Activated CD8-positive, alpha-beta memory T cell treated with anti-CD3 and anti-CD28 coated beads for 48 hours (primary cell): ENCODE measurements around the gene GLOD4.
"Not testable (repeated sequence)": the region's sequence is repeated elsewhere in the genome, so short reads cannot be mapped to it uniquely, and the experiment has no call there.

Experiments
- DNase-seq, 3 experiments: peaks; one replicate each; pipeline ENCODE4 v3.0.0-alpha.2; 2020; ENCODE audit warnings: low read depth in 2 of 3, low spot score in 2 of 3

Gene GLOD4

DNA sequence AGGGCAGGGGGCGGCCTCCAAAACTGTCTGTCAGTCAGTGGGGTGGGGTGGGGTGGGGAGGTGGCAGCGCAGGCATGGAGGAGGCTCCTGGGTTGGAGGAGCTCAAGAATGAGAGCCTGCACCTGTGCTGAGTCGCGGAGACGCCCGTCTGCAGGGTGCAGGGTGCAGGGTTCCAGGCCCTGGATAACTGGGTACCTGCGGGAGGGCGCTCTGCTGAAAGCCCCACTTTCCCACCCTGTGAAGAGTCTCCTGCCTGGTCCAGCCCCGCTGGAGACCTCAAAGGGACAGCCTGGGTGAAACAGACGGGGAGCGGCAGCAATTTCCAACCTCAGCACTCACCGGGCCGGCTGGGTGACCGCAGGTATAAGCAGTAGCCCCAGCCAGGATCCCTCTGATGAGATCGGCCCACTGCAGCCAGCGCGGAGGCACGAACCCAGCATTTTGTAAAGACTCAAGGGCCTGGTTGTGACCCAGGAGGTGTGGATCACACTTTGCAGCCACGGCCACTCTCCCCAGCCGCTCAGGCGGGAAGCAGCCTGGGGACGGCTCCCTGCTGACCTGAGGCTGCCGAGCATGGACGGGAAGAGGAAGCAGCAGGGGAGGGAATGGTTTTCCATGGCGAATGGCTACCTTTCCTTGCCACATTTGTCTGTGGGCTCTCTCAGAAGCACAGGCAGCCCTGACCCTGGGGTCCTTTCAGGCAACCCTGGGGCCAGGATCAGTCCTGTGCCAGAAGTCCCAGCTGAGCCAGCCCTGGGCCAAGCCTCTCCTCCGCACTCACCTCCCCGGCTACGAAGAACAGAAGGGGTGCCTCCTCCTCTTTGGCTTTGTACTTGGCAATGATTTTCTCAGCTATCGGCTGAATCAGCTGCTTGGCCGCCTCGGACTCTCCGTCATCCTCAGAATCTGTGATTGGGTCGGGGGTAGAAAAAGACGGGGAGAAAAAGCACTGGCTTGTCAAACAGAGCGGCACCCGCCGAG, 21.1 kb upstream of the GLOD4 start:
- no peak for DNase-seq

DNA sequence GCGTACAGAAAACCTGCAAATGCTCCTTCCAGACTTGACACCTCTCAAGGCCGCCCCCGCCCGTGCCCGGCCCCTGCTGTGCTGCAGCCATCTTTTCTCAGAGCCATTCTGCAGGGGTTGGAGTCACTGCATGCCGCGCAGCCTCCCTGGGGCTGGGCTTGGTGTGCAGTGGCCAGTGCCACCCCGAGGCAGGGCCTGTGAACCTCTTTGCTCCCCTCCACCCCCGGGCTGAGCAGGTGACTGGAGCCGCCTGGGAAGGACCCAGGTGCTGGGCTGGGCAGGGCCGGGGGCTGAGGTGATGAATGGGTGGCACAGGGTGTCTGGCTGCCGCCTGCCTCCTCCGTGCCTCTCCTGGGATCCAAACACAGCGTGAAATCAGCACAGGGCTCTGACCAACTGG, 20.4 kb upstream of the GLOD4 start:
- no peak for DNase-seq

DNA sequence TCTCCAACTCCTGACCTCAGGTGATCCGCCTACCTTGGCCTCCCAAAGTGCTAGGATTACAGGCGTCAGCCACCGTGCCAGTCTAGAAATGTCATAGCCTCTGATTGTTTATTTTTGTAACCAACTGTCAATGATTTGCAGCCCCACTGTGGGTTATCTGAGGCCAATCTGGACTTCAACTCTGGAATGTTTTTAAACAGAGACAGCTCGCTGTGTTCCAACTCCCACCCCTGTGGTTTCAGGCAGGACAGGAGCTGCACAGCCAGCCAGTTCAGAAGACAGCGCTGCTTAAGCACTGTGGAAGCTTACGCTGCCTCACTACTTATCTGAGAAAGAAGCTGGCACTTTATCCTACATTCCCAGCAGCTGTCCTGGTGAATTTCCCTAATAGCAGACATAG, 19.6 kb upstream of the GLOD4 start:
- no peak for DNase-seq

DNA sequence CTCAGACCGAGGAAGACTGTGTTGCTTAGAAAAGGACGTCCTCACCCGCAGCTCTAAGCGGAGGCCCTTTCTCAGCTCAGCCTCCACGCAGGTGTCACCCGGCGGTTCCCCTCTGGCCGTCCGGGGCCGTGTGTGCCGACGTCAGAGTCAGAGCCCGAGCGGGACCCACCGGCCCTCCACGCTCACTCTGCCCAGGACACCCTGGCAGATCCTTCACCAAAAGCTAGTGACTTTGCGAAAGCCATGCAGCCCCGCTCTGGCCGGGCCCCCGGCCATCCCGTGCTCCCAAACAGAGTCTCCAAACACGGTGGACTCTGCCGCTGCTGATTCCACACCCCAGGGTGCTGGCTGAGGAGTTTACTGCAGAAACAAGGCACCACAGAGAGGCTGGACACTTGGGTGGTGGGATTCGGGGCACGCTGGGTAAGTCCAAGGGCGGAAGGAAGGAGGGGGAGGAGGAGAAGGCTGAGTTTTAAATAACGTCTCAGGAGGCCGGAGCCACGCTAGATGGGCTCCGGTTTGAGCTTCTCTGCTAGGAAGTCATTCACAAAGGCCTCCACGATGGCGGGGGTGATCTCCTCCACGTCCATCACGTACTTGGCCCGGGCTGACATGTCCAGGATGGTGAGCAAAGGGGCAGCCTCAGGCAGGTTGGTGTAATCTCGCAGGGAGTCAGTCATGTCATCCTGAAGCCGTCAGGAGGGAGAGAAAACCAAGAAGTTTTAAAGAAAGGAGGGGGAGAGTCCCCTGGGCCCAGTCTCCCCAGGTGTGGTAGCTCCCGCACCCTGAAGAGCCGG, 18.6 kb upstream of the GLOD4 start:
- no peak for DNase-seq

DNA sequence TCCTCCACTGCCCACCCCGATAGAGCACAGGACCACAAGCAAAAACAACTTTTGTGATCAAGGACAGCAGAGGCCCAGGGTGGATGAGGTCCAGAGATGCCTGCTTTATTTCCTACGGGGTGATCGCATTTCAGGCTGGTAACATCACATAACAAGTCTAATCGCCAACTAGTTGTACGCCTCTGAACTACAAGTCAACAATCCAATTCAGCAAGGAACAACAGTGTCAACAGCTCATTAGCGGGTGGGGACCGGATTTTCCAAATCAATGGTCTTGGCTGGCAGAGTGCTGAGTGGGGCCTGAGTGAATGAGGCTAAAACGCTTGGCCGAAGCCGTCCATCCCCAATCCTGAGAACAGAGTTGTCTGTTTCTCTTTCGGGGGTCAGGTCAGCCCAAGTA, 17.2 kb upstream of the GLOD4 start:
- no peak for DNase-seq

DNA sequence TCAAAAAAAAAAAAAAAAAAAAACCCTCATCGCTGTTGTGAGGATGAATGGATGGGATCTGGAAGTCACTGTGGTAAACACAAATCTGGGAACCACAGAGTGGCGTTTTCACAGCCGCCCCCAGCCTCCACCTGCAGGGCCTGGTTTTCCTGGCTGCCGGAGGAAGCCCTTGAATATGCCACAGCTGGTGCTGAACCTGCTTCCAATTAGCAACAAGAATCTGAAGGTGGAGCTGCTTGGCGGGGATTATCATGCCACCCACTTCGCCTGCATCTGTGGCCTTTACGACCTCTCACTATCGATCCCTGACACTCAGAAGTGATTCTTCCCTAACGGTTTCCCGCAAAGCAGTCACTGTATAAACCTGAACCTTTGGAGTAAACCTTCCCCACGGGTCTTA, 16.2 kb upstream of the GLOD4 start:
- no peak for DNase-seq

DNA sequence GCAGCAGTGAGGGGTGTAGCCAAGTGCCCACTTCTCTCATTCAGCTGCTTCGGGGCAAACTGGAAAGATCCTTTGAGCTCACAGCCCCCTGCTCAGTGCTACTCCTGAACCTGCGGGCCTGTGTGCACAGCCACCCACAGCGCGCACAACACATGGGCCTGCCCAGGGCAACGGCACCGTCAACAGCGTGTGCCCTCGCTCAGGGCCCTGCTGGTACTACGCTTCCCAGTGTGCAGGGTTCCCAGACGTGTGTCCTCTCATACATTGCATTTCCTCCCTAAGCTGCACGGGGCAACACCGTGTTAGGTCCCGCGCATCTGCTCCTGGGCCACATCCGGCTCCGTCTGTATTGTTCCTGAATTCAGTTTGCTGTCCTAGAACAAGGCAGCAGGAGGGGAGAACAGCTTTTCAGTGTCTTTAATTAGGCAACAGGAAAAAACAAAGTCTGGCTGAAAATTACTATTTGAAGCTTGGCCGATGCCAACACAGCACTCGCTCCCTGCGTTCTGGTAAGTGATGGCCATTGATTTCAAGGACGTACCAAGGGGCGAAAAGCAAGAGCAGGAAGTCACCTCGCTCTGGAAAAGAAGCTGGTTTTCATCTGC, 15.3 kb upstream of the GLOD4 start:
- no peak for DNase-seq

DNA sequence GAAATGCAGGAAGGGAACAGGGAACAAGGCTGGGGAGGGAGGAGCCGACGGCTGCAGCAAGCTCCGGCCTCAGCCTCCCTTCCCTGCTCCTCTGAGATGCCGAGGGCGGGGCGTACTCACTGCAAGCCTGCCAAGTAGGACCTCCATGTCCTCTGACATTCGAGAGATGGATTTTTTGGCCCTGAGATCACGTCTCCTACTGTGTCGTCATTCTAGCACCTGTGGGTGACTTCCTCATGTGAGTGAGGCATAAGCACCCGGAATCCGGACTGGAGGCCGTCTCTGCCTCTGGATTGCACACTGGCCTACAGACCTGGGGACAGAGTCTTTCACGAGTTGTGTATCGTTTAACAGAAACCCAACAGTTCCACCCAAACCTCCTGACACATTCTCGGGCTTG, 14.5 kb upstream of the GLOD4 start:
- DNase-seq, result no peak

DNA sequence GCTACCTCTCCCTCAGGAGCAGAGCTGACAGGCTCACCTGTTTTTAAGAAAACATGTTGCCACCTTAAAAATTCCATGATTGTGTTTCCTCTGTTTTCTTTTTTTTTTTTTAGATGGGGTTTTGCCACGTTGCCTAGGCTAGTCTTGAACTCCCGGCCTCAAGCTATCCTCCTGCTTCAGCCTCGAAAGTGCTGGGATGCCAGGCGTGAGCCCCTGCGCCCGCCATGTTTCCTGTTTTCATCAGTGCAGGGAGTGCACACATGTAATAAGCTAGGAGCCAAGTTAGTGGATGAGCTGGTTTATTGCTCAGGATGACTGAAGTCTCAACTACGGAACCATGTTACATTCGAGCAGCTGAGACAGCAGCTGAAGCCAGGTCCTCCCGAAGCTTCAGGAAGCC, 13.6 kb upstream of the GLOD4 start:
- DNase-seq, result no peak

DNA sequence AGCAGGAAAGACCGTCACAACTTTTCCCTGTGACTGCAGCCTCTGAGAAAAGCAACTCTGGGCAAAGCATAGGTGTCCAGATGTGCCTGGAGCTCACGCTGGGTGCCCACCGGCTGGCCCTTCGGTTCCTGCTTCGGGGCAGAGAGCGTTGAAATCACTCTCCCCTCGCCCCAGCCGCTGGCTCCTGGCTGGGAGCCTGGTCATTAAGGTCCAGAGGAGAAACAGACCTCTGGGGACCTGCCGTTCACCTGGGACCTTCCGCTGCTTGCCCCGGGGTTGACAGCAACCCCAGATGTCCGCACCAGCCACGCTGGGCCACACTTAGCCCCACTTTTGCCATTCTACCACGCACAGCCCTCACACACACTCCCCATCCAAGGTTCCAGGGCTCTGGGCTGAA, 13.2 kb upstream of the GLOD4 start:
- DNase-seq, result no peak

DNA sequence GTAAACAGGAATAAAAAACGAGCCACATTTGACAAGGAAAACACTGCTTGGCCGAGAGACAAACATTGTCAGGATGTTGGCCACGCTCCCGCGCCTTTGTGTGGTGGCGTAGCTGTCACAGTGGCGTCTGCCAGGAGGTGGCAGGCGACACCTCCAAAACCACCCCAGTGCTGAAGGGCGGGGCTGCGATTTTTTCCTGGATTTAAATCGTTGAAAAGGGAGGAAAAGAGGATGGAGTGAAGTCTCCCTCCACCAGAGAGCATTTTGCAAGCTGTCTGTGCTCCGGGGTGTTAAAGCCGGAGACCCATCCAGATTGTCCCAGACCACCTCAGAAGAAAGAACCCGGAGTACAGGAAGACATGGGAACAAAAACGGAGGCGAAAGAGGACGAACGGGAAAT, 12.8 kb upstream of the GLOD4 start:
- no peak for DNase-seq

DNA sequence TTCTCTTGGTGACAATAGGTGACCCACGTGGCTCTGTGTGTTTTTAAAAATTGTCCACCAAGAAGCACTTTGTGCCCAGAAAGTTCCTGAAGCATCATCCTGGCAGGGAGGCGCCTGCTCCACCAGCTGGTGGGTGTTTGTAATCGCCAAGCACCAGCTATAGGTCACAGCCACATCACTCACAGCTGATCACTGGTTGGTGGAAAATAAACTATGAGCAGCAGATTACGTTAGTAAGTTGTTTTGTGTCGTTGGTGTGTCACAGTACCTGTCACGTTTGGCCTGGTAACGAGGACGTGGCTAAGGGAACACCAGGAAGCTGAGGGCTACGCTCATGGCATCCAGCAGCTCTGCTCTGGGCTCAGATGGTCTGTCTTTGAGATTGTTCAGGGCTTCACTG, 10.2 kb upstream of the GLOD4 start:
- DNase-seq, result no peak

DNA sequence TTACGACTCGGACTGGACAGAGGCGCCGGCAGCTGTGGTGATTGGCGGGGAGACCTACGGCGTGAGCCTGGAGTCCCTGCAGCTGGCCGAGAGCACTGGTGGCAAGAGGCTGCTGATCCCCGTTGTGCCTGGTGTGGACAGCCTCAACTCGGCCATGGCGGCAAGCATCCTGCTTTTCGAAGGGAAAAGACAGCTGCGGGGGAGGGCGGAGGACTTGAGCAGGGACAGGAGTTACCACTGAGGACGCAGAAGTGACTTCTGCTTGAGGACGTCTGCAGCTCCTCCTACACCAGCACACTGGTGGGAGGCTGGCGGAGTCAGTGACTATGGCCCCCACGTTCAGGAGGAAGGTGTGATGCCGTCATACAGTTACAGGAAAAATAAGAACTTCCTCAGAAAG, 9.7 kb upstream of the GLOD4 start:
- DNase-seq, result no peak

DNA sequence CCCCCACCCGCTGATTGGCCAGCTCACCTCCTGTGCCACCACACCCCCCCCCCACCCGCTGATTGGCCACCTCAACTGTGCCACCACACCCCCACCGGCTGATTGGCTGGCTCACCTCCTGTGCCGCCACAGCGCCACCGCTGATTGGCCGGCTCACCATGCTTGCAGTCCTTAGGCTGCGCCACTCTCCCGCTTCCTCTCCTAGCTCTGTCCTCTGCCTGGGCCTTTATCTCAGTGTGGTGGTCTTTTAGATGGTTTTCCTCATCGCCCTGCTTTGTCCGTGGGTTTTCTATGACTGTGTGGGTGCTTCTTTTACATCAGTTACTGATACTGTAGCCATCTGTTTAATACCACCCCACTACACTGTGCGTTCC, 8.8 kb upstream of the GLOD4 start:
- DNase-seq, result not testable (repeated sequence)

DNA sequence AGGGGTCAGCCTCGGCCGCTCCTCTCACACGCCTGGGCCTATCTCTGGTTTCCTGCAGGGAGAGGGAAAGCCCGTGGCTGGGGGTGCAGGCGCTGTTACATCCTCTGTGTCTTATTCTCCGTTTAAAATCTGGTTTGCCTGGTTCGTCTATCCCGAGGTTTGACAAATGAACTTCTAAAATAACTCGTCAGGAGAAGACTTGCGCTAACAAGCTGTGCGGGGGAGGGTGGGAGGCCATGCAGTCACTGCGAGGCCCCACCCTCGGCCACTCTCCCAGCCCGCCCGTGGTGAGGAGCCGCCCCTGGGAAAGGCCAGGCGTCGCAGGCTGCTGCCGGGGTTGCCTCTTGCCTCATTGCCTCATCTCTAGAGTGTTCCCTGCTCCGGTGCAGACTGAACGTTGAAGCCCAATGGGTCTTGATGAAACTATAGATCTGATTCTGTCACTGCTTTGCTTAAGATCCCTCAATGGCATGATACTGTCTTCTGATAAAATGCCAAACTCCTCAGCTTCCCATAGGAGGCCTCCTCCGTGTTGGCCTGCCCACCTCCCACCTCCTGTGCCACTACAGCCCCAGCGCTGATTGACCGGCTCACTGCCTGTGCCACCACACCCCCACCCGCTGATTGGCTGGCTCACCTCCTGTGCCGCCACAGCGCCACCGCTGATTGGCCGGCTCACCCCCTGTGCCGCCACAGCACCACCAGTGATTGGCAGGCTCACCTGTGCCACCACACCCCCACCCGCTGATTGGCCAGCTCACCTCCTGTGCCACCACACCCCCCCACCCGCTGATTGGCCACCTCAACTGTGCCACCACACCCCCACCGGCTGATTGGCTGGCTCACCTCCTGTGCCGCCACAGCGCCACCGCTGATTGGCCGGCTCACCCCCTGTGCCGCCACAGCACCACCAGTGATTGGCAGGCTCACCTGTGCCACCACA, 8.1 kb upstream of the GLOD4 start:
- DNase-seq, result not testable (repeated sequence)

DNA sequence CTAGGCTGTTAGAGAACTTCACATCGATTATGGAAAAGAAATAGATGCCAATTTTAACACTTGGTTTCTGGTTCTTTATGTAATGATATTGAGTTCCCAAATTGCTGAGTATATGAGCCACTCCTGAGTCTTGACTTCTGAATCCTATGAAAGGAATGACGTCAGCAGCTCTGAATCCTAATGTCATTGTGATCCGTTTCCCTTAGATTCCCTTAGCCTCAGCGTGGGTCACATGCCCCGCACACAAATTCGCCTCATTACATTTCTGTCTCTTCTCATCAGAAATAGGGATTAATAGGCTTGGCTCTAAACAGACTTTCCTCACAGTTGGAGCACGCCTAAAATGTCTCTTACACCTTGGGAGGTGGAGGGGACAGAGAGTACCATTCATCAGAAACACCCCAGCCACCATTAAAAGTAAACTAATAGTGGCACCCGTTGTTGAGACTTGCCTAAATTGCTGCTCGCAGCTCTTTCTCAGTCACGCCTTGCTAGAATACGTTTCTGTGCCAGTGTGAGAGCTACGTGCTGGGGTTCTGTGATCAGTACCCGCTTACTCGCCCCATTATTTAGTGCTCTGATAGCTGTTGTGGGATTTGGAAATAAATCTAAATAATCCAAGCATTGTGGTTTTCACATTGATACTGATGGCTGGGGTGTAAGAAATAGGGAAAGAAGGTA, 7.2 kb upstream of the GLOD4 start:
- no peak for DNase-seq

DNA sequence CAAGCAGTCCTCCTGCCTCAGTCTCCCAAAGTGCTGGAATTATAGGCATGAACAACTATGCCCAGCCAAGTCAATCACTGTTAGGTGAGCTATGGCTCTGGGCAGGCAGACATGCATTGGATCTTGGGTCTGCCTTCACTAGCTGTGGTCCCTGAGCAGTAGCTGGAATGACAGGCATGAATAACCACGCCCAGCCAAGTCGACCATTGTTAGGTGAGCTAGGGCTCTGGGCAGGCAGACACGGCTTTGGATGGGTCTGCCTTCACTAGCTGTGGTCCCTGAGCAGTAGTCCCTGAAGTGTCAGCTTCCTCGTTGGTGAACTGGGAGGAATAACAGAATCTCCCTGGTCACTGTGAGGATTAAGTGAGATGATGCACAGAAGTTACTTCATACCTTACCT, 6.5 kb upstream of the GLOD4 start:
- DNase-seq, result no peak

DNA sequence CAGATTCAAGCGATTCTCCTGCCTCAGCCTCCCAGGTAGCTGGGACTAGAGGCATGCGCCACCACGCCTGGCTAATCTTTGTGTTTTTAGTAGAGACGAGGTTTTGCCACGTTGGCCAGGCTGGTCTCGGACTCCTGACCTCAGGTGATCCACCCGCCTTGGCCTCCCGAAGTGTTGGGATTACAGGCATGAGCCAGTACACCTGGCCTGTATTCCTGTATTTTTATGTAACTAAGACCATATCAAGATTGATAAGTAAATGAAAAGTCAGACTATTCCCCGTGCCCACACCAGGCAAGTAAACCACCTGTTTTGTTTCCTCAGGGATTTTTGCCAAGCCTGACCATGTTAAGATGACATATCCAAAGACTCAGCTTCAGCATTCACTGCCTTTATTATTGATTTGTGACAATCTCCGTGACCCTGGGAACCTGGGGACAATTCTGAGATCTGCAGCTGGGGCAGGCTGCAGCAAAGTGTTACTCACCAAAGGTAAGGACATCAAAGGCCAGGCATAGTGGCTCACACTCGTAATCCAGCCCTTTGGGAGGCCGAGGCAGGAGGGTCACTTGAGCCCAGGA, 5.7 kb upstream of the GLOD4 start:
- DNase-seq, result no peak

DNA sequence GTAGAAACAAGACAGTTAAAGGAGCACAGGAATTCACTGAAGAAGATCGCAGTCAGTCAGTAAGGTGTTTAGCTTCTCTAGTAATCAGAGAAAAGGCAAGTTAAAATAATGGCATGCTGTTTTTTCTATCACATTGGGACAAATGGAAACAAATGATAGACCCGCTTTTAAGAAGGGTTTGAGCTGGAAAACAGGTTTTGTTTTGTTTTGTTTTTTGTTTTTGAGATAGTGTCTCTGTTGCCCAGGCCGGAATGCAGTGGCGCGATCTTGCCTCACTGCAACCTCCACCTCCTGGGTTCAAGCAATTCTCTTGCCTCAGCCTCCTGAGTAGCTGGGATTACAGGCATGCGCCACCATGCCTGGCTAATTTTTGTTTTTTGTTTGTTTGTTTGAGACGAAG, 3.8 kb upstream of the GLOD4 start:
- DNase-seq, result not testable (repeated sequence)

DNA sequence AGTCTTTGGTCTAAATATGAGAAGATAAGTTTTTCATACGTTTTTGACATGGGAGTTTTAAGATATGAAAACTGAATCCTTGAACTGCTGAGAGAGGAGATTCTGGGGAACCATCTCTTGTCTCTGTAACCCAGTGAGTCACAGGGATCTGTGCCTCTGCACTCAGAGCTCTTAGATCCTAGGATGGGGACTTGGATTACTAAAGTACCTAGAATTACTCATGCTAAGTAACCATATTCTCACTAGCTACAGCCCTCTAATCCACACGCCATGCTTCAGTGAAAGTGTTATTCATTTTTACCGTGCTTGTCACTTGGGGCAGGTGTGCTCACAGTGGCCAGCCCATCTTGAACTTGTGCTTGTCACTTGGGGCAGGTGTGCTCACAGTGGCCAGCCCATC, 2.1 kb upstream of the GLOD4 start:
- no peak for DNase-seq
